Activated effector memory CD4-positive, alpha-beta T cell treated with anti-CD3 and anti-CD28 coated beads, Interleukin-2, amount 50 U/mL, for 16 hours (primary cell): ENCODE measurements around the gene CD1E.
"Not testable (repeated sequence)": the region's sequence is repeated elsewhere in the genome, so short reads cannot be mapped to it uniquely, and the experiment has no call there.

Experiments used
- DNase-seq: peaks from one replicate; pipeline ENCODE4 v3.0.0-alpha.2; 2020

Gene CD1E

DNA sequence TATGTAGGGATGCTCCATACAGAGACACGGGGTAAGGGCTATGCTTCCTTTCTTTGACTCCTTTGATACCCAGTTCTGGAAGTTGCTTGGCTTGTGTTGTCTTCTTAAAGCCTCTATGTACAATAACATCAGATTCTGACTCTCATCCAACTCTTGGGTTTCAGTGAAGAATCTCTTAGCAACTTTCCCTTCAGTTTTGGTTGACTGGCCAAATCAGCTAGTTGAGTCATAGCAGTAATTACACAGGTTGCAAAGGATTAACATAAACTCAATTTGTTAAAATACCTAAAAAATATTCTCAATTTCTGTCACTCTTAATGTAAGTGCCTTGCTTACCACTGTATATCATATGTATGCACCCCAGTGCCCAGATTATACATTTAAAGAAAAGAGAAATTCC is 9.2 kb downstream of the CD1E start:
- no peak for DNase-seq

DNA sequence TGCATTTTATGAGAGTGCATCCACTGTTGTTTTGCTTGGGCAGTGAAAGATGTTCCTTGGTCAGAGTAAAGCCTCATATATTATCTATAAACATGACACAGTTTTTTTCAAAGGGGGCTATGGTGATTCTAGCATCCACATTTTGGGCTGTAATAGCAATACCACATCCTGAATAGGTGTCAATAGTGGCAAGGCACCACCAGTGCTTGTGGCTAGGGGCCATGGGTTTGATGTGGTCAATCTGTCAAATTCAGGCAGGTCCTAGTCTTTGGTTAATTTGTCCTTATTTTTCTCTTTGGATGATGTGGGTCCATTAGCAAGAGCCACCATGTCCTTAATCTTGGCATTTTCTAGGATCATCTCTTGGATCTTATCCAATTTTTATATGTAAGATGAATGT is 13.1 kb downstream of the CD1E start:
- no peak for DNase-seq

DNA sequence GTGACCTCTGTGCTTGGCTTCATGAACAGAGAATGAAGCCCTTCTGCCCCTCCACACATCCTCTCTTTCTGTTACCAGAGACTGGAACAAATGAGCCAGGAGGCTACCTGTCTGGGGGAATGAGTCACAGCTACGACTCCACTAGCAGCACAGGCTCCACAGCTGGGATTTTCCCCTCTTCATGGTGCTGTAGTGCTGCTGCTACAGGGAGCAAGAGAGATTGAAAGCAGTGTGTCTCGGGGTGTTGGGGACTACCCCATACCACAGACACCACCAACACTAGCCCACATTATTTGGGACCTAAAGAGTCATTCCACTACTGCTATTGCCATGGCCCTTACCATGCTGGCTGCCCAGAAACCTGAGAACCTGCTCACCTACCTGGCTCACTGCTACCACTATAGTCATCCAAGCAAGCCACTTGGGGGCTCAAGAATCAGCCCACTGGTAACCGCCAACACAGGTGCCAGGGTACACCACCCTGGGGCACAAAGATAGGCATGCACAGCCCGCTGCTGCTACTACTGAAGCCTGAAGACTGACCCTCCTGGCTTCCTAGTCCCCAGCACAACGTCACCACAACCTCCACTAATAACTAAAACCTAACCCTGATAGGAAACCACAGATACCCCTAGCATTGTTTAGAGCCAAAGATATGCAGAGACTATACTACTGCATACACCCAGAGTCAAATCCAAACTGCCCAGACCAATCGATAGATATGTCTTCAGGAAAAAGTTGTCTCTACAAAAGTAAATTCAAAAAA is 17.7 kb downstream of the CD1E start:
- DNase-seq: no peak

DNA sequence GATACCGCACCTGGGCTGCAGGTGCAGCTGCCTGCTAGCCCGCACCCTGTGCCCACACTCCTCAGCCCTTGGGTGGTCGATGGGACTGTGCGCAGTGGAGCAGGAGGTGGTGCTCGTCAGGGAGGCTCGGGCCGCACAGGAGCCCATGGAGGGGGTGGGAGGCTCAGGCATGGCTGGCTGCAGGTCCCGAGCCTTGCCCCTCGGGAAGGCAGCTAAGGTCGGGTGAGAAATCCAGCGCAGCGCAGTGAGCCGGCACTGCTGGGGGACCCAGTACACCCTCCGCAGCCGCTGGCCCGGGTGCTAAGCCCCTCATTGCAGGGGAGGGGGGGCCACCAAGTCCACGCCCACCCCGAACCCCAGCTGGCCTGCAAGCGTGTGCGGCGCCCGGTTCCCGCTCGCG is 20.4 kb downstream of the CD1E start:
- not testable (repeated sequence) for DNase-seq

DNA sequence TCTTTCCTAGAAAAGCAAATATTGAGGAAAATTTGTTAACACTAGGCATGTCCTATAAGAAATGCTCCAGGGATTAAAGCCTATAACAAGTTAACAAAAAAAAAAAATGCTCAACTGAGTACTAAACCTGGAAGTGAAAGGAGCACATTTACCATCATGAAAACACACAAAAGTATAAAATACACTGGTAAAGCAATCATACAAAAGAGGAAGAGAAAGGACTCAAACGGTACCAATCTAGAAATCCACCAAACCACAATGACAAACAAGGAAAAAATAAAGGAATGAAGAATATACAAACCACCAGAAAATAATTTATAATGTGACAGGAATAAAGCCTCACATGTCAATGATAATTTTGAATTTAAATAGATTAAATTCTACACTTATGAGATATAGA is 21.2 kb downstream of the CD1E start:
- DNase-seq: no peak

DNA sequence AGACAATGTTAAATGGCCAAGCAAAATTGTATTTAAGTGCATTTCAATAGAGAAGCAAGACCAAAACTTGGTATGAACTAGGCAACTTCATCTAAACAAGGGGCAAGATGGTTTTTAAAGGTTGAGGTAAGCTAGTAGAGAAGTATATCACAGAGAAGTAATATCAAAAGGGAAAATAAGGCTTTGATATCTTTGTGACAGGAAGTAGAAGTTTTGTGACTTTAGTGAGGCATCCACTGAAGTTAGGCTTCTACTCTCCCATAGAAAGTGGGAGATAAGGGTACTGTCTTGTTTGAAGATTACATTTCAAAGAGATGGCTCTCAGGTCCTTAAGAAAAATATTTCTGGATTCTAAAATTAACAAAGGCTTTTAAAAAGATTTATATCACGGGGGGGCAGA is 36.6 kb downstream of the CD1E start:
- DNase-seq: no peak

DNA sequence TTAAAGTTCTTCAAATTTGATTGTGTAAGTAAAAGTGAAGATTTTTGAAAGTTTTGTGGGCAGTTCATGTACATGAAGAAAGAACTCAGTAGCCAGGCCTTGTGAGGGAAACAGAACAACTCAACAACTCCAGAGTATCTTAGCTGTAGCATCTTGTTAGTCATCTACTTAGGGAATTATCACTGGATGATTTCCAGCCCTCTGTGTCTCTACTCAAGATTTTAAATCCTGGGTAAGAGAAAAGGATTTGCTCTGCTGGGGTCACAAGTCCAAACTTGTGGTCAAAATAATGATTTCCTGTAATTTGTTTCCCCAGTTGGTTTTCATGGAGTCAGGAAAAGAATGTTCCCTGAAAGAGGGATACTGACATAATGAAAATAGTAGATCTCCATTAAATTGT is 37.4 kb downstream of the CD1E start:
- DNase-seq: no peak

DNA sequence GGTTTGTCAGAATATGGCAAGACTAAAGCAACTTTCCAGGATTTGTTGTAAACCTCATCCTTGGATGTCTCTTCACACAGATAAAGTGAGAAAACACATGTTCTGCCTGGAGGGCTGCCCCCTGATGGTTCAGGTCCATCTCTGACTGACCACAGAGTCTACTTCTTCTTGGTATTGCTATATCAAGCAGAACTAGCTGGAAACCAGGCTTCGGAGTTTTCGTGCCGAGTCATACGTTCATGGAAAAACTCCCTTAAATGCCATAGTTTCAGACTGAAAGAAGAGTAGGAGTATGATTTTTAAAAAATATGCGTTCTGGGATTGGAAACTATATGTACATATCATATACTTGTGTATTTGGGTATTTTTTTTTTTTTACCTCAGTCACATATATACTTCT is 39.8 kb downstream of the CD1E start:
- no peak for DNase-seq

DNA sequence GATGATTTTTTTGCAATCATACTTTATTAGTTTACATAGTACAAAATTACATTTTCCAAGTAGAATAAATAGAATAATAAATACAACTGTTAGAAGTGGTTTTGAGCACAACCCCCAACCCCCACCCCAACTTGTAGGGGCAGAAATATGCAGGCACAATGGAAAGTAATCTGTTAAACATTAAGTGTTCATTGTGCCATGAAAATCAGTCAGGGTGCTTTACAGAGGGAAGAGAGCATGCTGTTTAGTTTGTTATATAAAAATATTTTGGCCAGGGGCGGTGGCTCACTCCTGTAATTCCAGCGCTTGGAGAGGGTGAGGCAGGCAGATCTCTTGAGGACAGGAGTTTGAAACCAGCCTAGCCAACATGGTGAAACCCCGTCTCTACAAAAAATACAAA is 43.0 kb downstream of the CD1E start:
- no peak for DNase-seq

DNA sequence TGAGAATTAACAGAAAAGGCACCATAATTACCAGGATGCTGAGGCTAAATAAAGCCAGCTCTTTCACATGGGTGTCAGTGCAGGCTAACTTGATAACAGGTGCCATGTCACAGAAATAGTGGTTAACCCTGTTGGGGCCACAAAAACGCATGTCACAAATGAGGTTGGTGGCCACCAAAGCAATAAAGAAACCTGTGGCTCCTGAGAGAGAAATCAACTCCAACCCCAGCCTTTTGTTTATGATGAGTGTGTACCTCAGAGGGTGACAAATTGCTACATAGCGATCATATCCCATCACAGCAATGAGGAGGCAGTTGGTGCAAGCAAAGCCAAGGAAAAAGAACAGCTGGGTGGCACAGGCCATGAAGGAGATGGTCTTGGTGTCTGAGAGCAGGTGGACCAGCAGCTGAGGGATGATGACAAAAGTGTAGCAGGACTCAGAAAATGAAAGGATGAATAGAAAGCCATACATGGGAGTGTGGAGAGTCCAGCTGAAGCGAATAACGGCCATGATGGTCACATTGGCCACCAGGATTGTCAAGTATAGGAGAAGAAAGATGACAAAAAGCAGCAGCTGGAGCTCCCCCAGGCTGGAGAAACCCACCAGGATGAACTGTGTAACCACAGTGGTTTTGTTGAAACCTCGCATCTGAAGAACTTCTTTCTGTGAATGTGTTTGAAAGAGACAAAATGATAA is 45.3 kb downstream of the CD1E start, which contains the start of gene OR10T2:
Gene OR10T2 (minus strand): TSS at position 649 of the 697 bp plus-strand sequence. CDS start 0 bp downstream, at position 649.
- no peak for DNase-seq

DNA sequence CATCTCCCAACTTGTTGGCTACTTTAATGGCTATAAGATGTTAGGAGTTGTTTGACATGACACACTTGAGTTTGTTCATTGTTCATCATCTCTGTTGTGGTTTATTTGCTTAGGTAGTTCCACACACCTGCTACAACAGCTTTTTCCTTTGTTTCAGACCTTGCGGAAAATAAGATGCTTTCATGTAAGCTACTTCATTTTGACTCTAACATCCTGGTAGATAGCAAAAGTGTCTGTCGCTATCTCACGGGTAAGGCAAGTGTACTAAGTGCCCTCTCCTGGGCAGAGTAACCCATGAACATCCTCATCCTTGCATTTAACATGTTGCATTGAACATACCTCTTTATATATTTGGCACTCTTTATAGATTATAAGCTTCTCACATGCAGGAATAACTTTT is 47.2 kb downstream of the CD1E start:
- no peak for DNase-seq

DNA sequence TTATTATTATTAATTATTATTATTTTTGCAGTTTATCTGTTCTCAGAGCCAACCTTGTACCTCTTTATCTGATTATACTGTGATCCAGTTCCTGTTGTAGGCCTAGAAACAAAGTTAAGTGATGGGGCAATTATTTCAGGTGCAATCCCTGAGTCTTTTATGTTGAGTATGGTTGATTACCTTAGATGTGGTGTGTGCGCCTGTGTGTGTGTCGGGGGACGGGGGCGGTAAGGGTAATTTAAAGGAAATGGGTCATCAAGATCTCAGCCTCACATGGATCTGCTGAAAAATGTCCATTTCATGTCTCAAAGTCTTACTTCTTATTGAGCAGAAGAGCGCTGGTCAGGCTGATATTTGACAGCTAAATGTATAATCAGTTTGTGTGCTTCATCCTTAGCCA is 53.4 kb downstream of the CD1E start:
- DNase-seq: no peak
